BJ (cell line): ENCODE results near the gene CCNJL. TPM values are rescaled to one million over a fixed set of nuclear protein-coding genes. Genes with fewer than 3 reads are reported as not detected.

Source experiments
- CTCF ChIA-PET: fragments of 350-600 bp; formaldehyde crosslinking; extraction: SDS; loops from one replicate; lab custom pipeline; 2021; ENCODE audit warnings: antibody characterized with exemption, inconsistent platforms; lab: Yijun Ruan, JAX
- POLR2A ChIA-PET: fragments of 300-600 bp; sonication (Branson Sonifier 250); formaldehyde crosslinking; extraction: SDS; loops from one replicate; lab custom pipeline; 2021; ENCODE audit warnings: antibody characterized with exemption; lab: Charles Lee
- DNase-seq: peaks from one replicate; pipeline ENCODE4 v3.0.0-alpha.2; 2011; ENCODE audit warnings: low read depth
- H3K27me3 ChIP-seq: 2 replicates; pipeline ENCODE4 v1.6.0; 2011; ENCODE audit warnings: low read length; ENCODE audit not compliant: control insufficient read depth, insufficient read depth
- H3K36me3 ChIP-seq: 2 replicates; pipeline ENCODE4 v1.5.1; 2011; ENCODE audit warnings: low read length; ENCODE audit not compliant: control insufficient read depth, insufficient read depth
- H3K4me3 ChIP-seq: 2 replicates; pipeline ENCODE4 v1.5.1; 2011; ENCODE audit warnings: low read depth, mild to moderate bottlenecking, control low read depth, low read length
- CTCF ChIP-seq: IDR thresholded peaks from 2 replicates; pipeline ENCODE4 v1.5.1; 2011; ENCODE audit warnings: low read depth, mild to moderate bottlenecking, control low read depth, inconsistent platforms, low read length, moderate library complexity; ENCODE audit not compliant: insufficient read depth
- polyA plus RNA-seq: library from polyadenylated mRNA; depleted of rRNA; stranded (reverse); fragments of >200 nt; gene quantifications from 2 replicates; pipeline ENCODE4 v1.2.3, GENCODE V29; 2011

CCNJL gene
- polyA plus RNA-seq, 1 experiment: 0.71 TPM

GRCh38 chr5:160333721-160334120 is 21.4 kb upstream of the CCNJL start:
- POLR2A ChIA-PET: no interaction called here
- H3K4me3 ChIP-seq: no peak overlapping the region
- no peaks in the 10 kb centered on the region for H3K27me3 ChIP-seq
- CTCF ChIA-PET: interaction anchor here (0.5 to 1.3 kb wide), 4 partner anchors 11 to 816 kb away, joined by 3 to 6 read pairs (median 3); no protein-coding TSS in a partner anchor
- TF ChIP-seq CTCF: no peak
- H3K36me3 ChIP-seq: no peaks in the 10 kb centered on the region
- no peak for DNase-seq

GRCh38 chr5:160330212-160330611 is 17.8 kb upstream of the CCNJL start:
- Histone ChIP-seq H3K36me3 (no peaks in the 10 kb centered on the region), H3K27me3 (0 out of 2 replicates have a peak, but pooled peaks cover 1% of the 10 kb centered on the region), H3K4me3 (no peak overlapping the region)
- TF ChIP-seq CTCF: no peak
- no peak for DNase-seq
- ChIA-PET CTCF (interaction anchor here (1.3 kb wide), 1 partner anchor 15 kb away, joined by 5 read pairs; no protein-coding TSS in a partner anchor), POLR2A (no interaction called here)

GRCh38 chr5:160327818-160328217 is 15.5 kb upstream of the CCNJL start:
- H3K27me3 ChIP-seq: peaks cover 5% of the 10 kb centered on the region; the same call in 1 of the 2 replicates
- CTCF ChIA-PET: interaction anchor here (0.7 kb wide), 1 partner anchor 247 kb away, joined by 3 read pairs; no protein-coding TSS in a partner anchor
- TF ChIP-seq CTCF: no peak
- DNase-seq: no peak
- POLR2A ChIA-PET: no interaction called here
- H3K36me3 ChIP-seq: no peaks in the 10 kb centered on the region
- no peak overlapping the region for H3K4me3 ChIP-seq

- Histone ChIP-seq H3K4me3 (no peak overlapping the region), H3K27me3 (peaks cover 5% of the 10 kb centered on the region; the same call in 1 of the 2 replicates), H3K36me3 (no peaks in the 10 kb centered on the region)
- DNase-seq: no peak
- ChIA-PET POLR2A (no interaction called here), CTCF (interaction anchor here (0.6 to 0.7 kb wide), 2 partner anchors 11 to 260 kb away, joined by 3 read pairs; no protein-coding TSS in a partner anchor)
- no peak for TF ChIP-seq CTCF
Observed at GRCh38 chr5:160326981-160327380, 14.6 kb upstream of the CCNJL start.

- no peak for DNase-seq
- H3K4me3 ChIP-seq: no peak overlapping the region
- H3K36me3 ChIP-seq: no peaks in the 10 kb centered on the region
- ChIA-PET POLR2A (no interaction called here), CTCF (no interaction called here)
- peaks cover 5% of the 10 kb centered on the region; the same call in 1 of the 2 replicates for H3K27me3 ChIP-seq
- TF ChIP-seq CTCF: no peak
Observed at GRCh38 chr5:160325716-160326115, 13.4 kb upstream of the CCNJL start.
